GM18951 (cell line): ENCODE results near the gene HTR7.
"Not testable (repeated sequence)": the region's sequence is repeated elsewhere in the genome, so short reads cannot be mapped to it uniquely, and the experiment has no call there.

Source experiments
- POLR2A ChIP-seq: IDR thresholded peaks from 4 replicates; pipeline ENCODE4 v1.6.1; 2011; ENCODE audit warnings: mild to moderate bottlenecking; ENCODE audit not compliant: insufficient read length, insufficient read depth; ENCODE audit errors: extremely low read depth
- in situ Hi-C: fragments of 300-500 bp; cut with MboI; formaldehyde crosslinking; loops from one replicate; pipeline ENCODE4 v1.12.0; 2022; ENCODE audit warnings: low sequenced_read_pairs, mixed read lengths, inconsistent platforms; ENCODE audit not compliant: unreplicated experiment

Gene HTR7

GRCh38 chr10:90849956-90850749 lies 7.7 kb downstream of the HTR7 start:
- in situ Hi-C loops = loop anchor here (25.0 kb wide), 1 partner anchor 1063 kb away; no protein-coding TSS in a partner anchor
- TF ChIP-seq POLR2A = no peak

DNA sequence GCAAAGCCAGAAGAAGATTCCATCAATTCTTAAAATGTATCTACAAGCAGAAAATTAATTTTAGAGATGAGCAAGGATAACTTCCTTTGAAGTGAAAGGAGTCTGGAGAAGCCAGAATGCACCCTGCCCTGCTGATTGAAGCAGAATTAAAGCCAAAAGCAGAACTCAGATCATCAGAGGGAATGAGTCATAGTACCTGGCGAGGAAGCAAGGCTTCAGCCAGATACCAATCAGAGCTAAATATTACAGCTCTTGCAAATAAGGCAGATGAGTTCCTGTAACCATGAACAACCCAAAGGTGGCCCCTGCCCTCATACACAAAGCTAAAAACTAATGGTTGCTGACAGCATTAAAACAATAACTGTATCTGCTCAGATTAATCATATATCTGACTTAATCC lies 10.4 kb downstream of the HTR7 start:
- in situ Hi-C loops = no loop called here
- no peak for TF ChIP-seq POLR2A

DNA sequence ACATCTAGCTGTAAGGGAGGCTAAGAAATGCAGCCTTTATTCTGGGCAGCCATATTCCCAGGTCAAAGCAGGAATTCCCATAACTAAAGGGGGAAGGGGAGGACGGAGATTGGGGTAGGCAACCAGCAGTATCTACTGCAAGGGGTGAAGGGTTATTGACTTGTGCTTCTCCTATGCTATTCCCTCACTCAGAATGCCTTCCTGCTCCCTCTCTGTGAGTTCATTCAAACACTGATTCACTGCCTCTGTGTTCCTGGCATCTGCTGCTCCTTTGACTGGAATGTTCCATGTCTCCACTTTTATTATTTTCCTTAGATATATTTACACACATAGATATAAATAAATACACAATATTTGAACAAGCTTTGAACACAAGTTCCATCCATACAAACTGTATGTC lies 11.1 kb downstream of the HTR7 start:
- in situ Hi-C loops = no loop called here
- no peak for TF ChIP-seq POLR2A

GRCh38 chr10:90845726-90846125 lies 12.1 kb downstream of the HTR7 start:
- TF ChIP-seq POLR2A = no peak
- in situ Hi-C loops = no loop called here

DNA sequence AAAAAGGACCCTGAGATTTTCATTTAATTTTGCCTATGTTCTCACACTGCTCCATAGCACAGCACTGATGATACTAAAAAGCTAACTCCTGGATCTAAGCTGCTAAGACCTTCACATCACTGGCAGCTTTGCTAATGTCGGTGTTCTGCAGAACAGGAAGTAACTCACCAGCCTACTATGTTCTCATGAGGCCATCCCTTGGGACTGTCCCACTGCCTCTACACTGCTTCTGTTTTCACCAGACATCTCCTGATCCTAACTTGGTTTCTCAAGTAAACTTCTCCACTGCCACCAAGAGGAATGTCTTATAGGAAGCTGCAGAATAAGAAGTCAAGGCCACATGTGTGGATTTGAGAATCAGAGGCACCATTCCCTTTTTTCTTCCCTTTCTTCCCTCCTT lies 15.1 kb downstream of the HTR7 start:
- in situ Hi-C loops = no loop called here

GRCh38 chr10:90837486-90837885 lies 20.4 kb downstream of the HTR7 start:
- no peak for TF ChIP-seq POLR2A
- in situ Hi-C loops = no loop called here

More for the DNA sequence above, 15.1 kb downstream of the HTR7 start:
- TF ChIP-seq POLR2A = no peak

DNA sequence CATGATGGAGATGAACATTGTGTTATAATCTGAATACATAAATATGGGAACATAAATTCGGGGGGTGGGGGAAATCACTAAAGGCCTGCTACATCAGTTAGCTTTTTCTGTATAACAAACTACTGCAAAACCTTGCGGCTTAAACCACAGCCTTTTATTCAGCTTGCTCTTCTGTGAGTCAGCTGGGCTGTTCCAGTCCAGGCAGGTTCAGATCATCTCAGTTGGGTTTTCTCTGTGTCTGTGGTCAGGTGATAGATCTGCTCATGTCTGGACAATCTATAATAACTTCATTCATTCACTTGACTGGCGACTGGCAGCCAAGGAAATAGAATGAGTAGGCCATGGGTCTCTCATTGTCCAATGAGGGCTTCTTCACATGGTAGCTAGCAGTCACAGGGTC lies 23.5 kb downstream of the HTR7 start:
- in situ Hi-C loops = no loop called here

GRCh38 chr10:90832111-90832510 lies 25.7 kb downstream of the HTR7 start:
- no peak for TF ChIP-seq POLR2A
- in situ Hi-C loops = no loop called here

More for the DNA sequence above, 23.5 kb downstream of the HTR7 start:
- no peak for TF ChIP-seq POLR2A

GRCh38 chr10:90822508-90822907 lies 35.3 kb downstream of the HTR7 start:
- no peak for TF ChIP-seq POLR2A
- in situ Hi-C loops = no loop called here

DNA sequence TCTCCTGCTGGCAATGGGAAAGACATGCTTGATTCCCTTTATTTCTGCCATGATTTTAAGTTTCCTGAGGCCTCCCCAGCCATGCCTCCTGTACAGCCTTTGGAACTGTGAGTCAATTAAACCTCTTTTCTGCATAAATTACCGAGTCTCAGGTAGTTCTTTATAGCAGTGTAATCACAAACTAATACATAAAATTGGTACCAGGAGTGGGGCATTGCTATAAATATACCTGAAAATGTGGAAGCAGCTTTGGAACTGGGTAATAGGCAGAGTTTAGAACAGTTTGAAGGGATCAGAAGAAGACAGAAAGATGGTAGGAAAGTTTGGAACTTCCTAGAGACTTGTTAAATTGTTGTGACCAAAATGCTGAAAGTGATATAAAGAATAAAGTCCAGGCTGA lies 36.0 kb downstream of the HTR7 start:
- in situ Hi-C loops = not testable (repeated sequence)

GRCh38 chr10:90819911-90820310 lies 37.9 kb downstream of the HTR7 start:
- no peak for TF ChIP-seq POLR2A
- in situ Hi-C loops = no loop called here

DNA sequence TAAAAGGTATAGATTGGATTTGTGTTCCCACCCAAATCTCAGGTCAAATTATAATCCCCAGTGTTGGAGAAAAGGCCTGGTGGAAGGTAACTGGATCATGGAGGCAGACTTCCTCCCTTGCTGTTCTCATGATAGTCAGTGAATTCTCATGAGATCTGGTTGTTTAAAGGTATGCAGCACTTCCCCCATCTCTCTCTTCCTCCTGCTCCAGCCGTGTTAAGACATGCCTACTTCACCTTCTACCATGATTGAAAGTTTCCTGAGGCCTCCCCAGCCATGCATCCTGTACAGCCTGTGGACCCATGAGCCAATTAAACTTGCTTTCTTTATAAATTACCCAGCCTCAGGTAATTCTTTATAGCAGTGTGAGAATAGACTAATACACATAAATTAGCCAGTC lies 39.1 kb downstream of the HTR7 start:
- TF ChIP-seq POLR2A = no peak
- in situ Hi-C loops = no loop called here

DNA sequence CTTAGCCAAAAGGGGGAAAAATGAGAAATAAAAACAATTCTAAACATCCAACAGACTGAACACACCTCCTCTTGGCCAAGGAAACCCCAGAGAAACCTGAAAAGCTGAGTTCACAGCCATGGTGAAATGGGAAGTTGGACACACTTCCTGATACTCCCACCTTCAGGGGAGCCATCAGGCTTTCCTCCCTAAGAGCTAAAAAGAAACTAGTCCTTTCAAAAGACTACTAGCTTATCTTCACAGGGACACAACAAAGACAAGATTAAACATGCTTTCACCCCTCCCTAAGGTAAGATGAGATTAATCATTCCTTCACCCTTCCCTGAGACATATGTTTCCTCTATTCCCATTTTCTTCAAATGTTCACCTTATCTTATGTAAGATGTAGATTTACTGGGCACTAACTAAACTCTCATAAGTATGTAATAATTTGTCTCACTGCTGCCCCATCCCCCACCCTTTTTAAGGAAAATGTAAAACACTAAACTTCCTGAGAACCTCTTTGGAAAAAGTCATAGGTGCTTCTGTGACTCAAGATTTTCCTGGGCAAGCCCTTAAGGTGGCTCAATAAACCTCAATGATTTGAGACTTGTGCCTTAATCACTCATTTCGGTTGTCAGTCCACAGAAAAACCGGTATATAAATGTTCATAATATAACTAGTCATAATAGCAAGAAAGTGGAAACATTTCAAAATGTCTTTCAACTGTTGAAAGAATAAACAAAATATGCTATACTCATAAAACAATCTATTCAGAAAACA lies 40.5 kb downstream of the HTR7 start:
- in situ Hi-C loops = no loop called here
- no peak for TF ChIP-seq POLR2A

- no peak for TF ChIP-seq POLR2A
- in situ Hi-C loops = no loop called here
Observed at GRCh38 chr10:90816466-90816865, 41.4 kb downstream of the HTR7 start.

GRCh38 chr10:90813594-90814365 lies 44.1 kb downstream of the HTR7 start:
- no peak for TF ChIP-seq POLR2A
- in situ Hi-C loops = no loop called here

DNA sequence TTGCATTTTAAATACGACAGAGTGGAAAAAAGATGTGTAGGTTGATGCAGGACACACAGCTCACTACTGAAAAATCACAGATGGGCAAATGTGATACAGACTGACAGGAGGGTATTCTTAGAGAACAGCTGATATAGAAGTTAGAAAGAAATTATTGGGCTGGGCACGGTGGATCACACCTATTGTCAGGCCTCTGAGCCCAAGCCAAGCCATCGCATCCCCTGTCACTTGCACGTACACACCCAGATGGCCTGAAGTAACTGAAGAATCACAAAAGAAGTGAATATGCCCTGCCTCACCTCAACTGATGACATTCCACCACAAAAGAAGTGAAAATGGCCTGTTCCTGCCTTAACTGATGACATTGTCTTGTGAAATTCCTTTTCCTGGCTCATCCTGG lies 50.7 kb downstream of the HTR7 start:
- in situ Hi-C loops = not testable (repeated sequence)
